Transverse colon (tissue), 4 donors: Measurements from ENCODE around the gene TNFRSF11A. TPM values are rescaled to one million over a fixed set of nuclear protein-coding genes. Genes with fewer than 3 reads are reported as not detected.

Experiments used
- DNase-seq: peaks from one replicate; pipeline ENCODE4 v3.0.0-alpha.2; 2019
- H3K27ac ChIP-seq, 4 donors: fragments of 200-600 bp; sonication (generic); 2 replicates each; pipeline ENCODE4 v1.5.1; 2016 to 2018; ENCODE audit warnings: inconsistent platforms in 4 of 4
- H3K27me3 ChIP-seq: fragments of 200-600 bp; sonication (generic); 2 replicates; pipeline ENCODE4 v1.5.1; 2017; ENCODE audit warnings: inconsistent platforms
- H3K36me3 ChIP-seq, 4 donors: fragments of 200-600 bp; sonication (generic); 2 replicates each; pipeline ENCODE4 v1.5.1; 2017 to 2019; ENCODE audit warnings: inconsistent platforms in 4 of 4
- H3K4me1 ChIP-seq, 4 donors: fragments of 200-600 bp; sonication (generic); 2 replicates each; pipeline ENCODE4 v1.5.1; 2017 to 2020; ENCODE audit warnings: inconsistent platforms in 4 of 4
- H3K4me3 ChIP-seq, 4 donors: fragments of 200-600 bp; sonication (generic); 1 replicate in 1 of 4; 2 replicates in 3 of 4; pipeline versions ENCODE4 v1.5.1 to v1.6.1; 2017 to 2019; ENCODE audit warnings: inconsistent platforms in 4 of 4
- H3K9me3 ChIP-seq, 2 donors: fragments of 200-600 bp; sonication (generic); 2 replicates each; pipeline ENCODE4 v1.5.1; 2017 to 2019; ENCODE audit warnings: inconsistent platforms in 2 of 2
- CTCF ChIP-seq, 5 experiments: fragments of 200-600 bp in 3 of 5; fragments of 450-650 bp in 2 of 5; sonication (generic) in 3 of 5; IDR thresholded peaks; 1 replicate in 2 of 5; 2 replicates in 3 of 5; pipeline ENCODE4 v1.5.1; 2016 to 2017; ENCODE audit warnings: antibody characterized with exemption in 5 of 5, inconsistent platforms in 3 of 5, mild to moderate bottlenecking in 2 of 5, moderate library complexity in 1 of 5
- EP300 ChIP-seq: sonication (generic); formaldehyde crosslinking; IDR thresholded peaks from one replicate; pipeline ENCODE4 v1.6.1; 2017; ENCODE audit warnings: antibody characterized with exemption, low read depth
- POLR2A ChIP-seq: fragments of 450-650 bp; IDR thresholded peaks from one replicate; pipeline ENCODE4 v1.6.1; 2016; ENCODE audit warnings: antibody characterized with exemption, mild to moderate bottlenecking, moderate library complexity
- POLR2AphosphoS5 ChIP-seq, 3 donors: sonication (generic); formaldehyde crosslinking; IDR thresholded peaks; one replicate each; pipeline ENCODE4 v1.6.1; 2016; ENCODE audit warnings: antibody characterized with exemption in 3 of 3
- WGBS, 2 donors: methylation state at CpG; one replicate each; pipeline ENCODE4 v1.1.5; 2018; ENCODE audit warnings: low coverage in 1 of 2; 5-methylcytosine and 5-hydroxymethylcytosine counted together
- in situ Hi-C, 4 donors: fragments of 200-750 bp; cut with MboI; loops; one replicate each; pipeline versions ENCODE4 v1.15.0 to v1.15.1; 2017; ENCODE audit warnings: low sequenced_read_pairs in 3 of 4, low pct_ligation_motif_present in 1 of 4, low pct_unique_long_range_greater_than_20kb in 1 of 4
- intact Hi-C: fragments of 100-400 bp; cut with DNase I; formaldehyde crosslinking; loops from one replicate; pipeline ENCODE4 v1.15.1; 2023; ENCODE audit warnings: low total_unique reads
- total RNA-seq, 4 donors: library from RNA; depleted of rRNA; stranded (reverse); fragments of >200 nt; gene quantifications; one replicate each; pipeline ENCODE4 v1.1.0, GENCODE V29; 2016

The TNFRSF11A gene
- total RNA-seq, 4 donors from 2014 or later, result 23.9 to 59.9 (median 31.6) TPM

- intact Hi-C loops, result no loop called here
- Histone ChIP-seq H3K27me3 (no peaks in the 10 kb centered on the region), H3K36me3 (peaks cover 0 to 55% (median 0%) of the 10 kb centered on the region in 4 donors), H3K4me1 (peaks cover 0 to 14% (median 2%) of the 10 kb centered on the region in 4 donors), H3K9me3 (no peaks in the 10 kb centered on the region), H3K4me3 (no peak overlapping the region), H3K27ac (no peak overlapping the region)
- WGBS, 2 donors, result 63 to 81% methylated on average over 1 of the region's 1 CpG
- TF ChIP-seq POLR2AphosphoS5 (IDR thresholded peaks at IDR 0.05) (no peak), POLR2A (no peak), EP300 (no peak), CTCF (IDR thresholded peaks at IDR 0.05) (no peak)
- in situ Hi-C loops, result no loop called here
- DNase-seq, result no peak
Measured at GRCh38 chr18:62280786-62281185, 44.3 kb upstream of the TNFRSF11A start.

GRCh38 chr18:62281684-62282083, 43.4 kb upstream of the TNFRSF11A start:
- in situ Hi-C loops, result no loop called here
- 53 to 57% methylated on average over 1 of the region's 1 CpG for WGBS, 2 donors
- no peaks in the 10 kb centered on the region for H3K9me3 ChIP-seq
- no peak for DNase-seq
- H3K27ac ChIP-seq, result no peak overlapping the region
- intact Hi-C loops, result no loop called here
- H3K36me3 ChIP-seq, result peaks cover 0 to 47% (median 0%) of the 10 kb centered on the region in 4 donors
- peaks cover 0 to 23% (median 6%) of the 10 kb centered on the region in 4 donors for H3K4me1 ChIP-seq
- no peak for TF ChIP-seq CTCF (IDR thresholded peaks at IDR 0.05)
- TF ChIP-seq EP300, result no peak
- TF ChIP-seq POLR2AphosphoS5 (IDR thresholded peaks at IDR 0.05), result no peak
- TF ChIP-seq POLR2A, result no peak
- no peaks in the 10 kb centered on the region for H3K27me3 ChIP-seq
- H3K4me3 ChIP-seq, result no peak overlapping the region

GRCh38 chr18:62282188-62282629, 42.9 kb upstream of the TNFRSF11A start:
- Histone ChIP-seq H3K36me3 (peaks cover 0 to 42% (median 0%) of the 10 kb centered on the region in 4 donors), H3K27ac (no peak overlapping the region), H3K4me3 (no peak overlapping the region), H3K9me3 (no peaks in the 10 kb centered on the region), H3K27me3 (no peaks in the 10 kb centered on the region), H3K4me1 (peaks cover 0 to 29% (median 10%) of the 10 kb centered on the region in 4 donors)
- no peak for TF ChIP-seq CTCF (IDR thresholded peaks at IDR 0.05)
- TF ChIP-seq EP300, result no peak
- no peak for TF ChIP-seq POLR2AphosphoS5 (IDR thresholded peaks at IDR 0.05)
- no peak for TF ChIP-seq POLR2A
- WGBS, 2 donors, result 73% methylated on average over 2 of the region's 2 CpGs; no CpG with 5 or more reads in 1 of the 2 donors
- DNase-seq, result no peak
- intact Hi-C loops (no loop called here), in situ Hi-C loops (no loop called here)

GRCh38 chr18:62284637-62285036, 40.5 kb upstream of the TNFRSF11A start:
- Histone ChIP-seq H3K9me3 (no peaks in the 10 kb centered on the region), H3K27me3 (no peaks in the 10 kb centered on the region), H3K36me3 (peaks cover 0 to 28% (median 0%) of the 10 kb centered on the region in 4 donors), H3K4me1 (peaks cover 0 to 53% (median 24%) of the 10 kb centered on the region in 4 donors), H3K27ac (no peak overlapping the region), H3K4me3 (no peak overlapping the region)
- in situ Hi-C loops, result no loop called here
- TF ChIP-seq CTCF (IDR thresholded peaks at IDR 0.05) (no peak), EP300 (no peak), POLR2A (no peak), POLR2AphosphoS5 (IDR thresholded peaks at IDR 0.05) (no peak)
- 99 to 100% methylated on average over 2 to 3 of the region's 3 CpGs for WGBS, 2 donors
- no peak for DNase-seq
- intact Hi-C loops, result no loop called here
